SU-DHL-6 (cell line): Measurements from ENCODE around the gene OR4F6.
"Not testable (repeated sequence)": the region's sequence is repeated elsewhere in the genome, so short reads cannot be mapped to it uniquely, and the experiment has no call there.

ENCODE experiments used
- H2AFZ ChIP-seq: fragments of 200-600 bp; sonication (generic); 2 replicates; pipeline ENCODE4 v1.6.1; 2014; ENCODE audit warnings: low read depth, mild to moderate bottlenecking, moderate library complexity, mixed read lengths, antibody characterized with exemption, low read length; ENCODE audit not compliant: severe bottlenecking
- H3F3A ChIP-seq: fragments of 200-600 bp; shearing (Covaris generic); 2 replicates; pipeline ENCODE4 v1.6.0; 2016; ENCODE audit warnings: antibody characterized with exemption, mild to moderate bottlenecking; ENCODE audit not compliant: insufficient read depth
- H3K27ac ChIP-seq: fragments of 200-600 bp; sonication (generic); 2 replicates; pipeline ENCODE4 v1.5.1; 2016; ENCODE audit warnings: low read depth, mild to moderate bottlenecking, low read length, moderate library complexity, mixed read lengths
- H3K27me3 ChIP-seq: fragments of 200-600 bp; sonication (generic), shearing (Covaris generic); 2 replicates; pipeline ENCODE4 v1.6.0; 2014; ENCODE audit warnings: mild to moderate bottlenecking, low read length
- H3K36me3 ChIP-seq: fragments of 200-600 bp; sonication (generic); 2 replicates; pipeline ENCODE4 v1.6.1; 2014; ENCODE audit warnings: mild to moderate bottlenecking, low read length, mixed read lengths
- H3K4me2 ChIP-seq: fragments of 300-600, 200-600 bp; shearing (Covaris generic), sonication (generic); 2 replicates; pipeline ENCODE4 v1.6.0; 2014; ENCODE audit warnings: low read length, low read depth, mild to moderate bottlenecking; ENCODE audit not compliant: poor library complexity, severe bottlenecking
- H3K4me3 ChIP-seq: fragments of 200-600 bp; sonication (generic); 2 replicates; pipeline ENCODE4 v1.5.1; 2014; ENCODE audit warnings: antibody characterized with exemption, low read length, mild to moderate bottlenecking, mixed read lengths; ENCODE audit not compliant: insufficient read depth, poor library complexity, severe bottlenecking
- H3K79me2 ChIP-seq: fragments of 200-600 bp; sonication (generic); 2 replicates; pipeline ENCODE4 v1.6.1; 2014; ENCODE audit warnings: mild to moderate bottlenecking, low read length, moderate library complexity; ENCODE audit not compliant: insufficient read depth
- H3K9ac ChIP-seq: fragments of 200-600 bp; sonication (generic); 2 replicates; pipeline ENCODE4 v1.7.0; 2014; ENCODE audit warnings: mild to moderate bottlenecking, low read length
- H3K9me2 ChIP-seq: fragments of 200-600 bp; sonication (generic); replicated peaks from 2 replicates; pipeline ENCODE4 v1.6.1; 2014; ENCODE audit warnings: low read length; ENCODE audit not compliant: insufficient read depth
- H3K9me3 ChIP-seq: fragments of 200-600 bp; sonication (generic); 2 replicates; pipeline ENCODE4 v1.6.1; 2014; ENCODE audit warnings: low read length, mixed read lengths; ENCODE audit not compliant: insufficient read depth
- H4K20me1 ChIP-seq: fragments of 200-600 bp; sonication (generic); 2 replicates; pipeline ENCODE4 v1.6.1; 2014; ENCODE audit warnings: low read depth, mild to moderate bottlenecking, antibody characterized with exemption, low read length, moderate library complexity, mixed read lengths
- EZH2phosphoT487 ChIP-seq: fragments of 200-600 bp; sonication (generic), shearing (Covaris generic); conservative IDR thresholded peaks from 2 replicates; pipeline ENCODE4 v1.6.1; 2018; ENCODE audit warnings: mild to moderate bottlenecking, antibody characterized with exemption, low read length, moderate library complexity, mixed read lengths
- TF ChIP-seq, protein P1 (sequence below): fragments of 200-600 bp; sonication (generic); IDR thresholded peaks from one replicate; pipeline ENCODE4 v1.5.1; 2017; ENCODE audit warnings: antibody characterized with exemption, mild to moderate bottlenecking, low read length, moderate library complexity; ENCODE audit not compliant: insufficient read depth, poor library complexity, severe bottlenecking

Gene OR4F6, protein sequence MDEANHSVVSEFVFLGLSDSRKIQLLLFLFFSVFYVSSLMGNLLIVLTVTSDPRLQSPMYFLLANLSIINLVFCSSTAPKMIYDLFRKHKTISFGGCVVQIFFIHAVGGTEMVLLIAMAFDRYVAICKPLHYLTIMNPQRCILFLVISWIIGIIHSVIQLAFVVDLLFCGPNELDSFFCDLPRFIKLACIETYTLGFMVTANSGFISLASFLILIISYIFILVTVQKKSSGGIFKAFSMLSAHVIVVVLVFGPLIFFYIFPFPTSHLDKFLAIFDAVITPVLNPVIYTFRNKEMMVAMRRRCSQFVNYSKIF

DNA sequence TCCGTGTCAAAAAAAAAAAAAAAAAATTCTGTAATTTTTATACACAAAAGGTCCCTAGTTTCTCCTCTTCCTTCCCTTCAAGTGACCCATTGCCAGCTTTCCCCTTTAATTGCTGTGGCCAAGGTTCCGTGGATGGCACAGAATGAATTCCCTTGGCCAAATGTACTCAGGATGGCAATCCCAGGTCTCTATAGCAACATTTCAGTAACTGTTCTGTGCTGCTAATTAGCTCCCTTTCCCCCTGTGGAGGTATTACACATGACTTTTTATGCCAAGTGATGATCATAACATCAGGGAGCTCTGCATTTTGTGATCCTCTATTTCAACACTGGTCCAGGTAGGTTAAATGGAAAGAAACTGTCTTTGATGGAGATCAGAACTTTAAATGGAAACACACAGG, at the start of gene OR4F6:
OR4F6 (plus strand) TSS at position 301 of the 400 bp plus-strand sequence. CDS start 2,211 bp downstream, outside the sequence.
- no peak within 1 kb of the TSS for H3K4me3 ChIP-seq
- no peaks in the 10 kb centered on the region for H3K36me3 ChIP-seq
- TF ChIP-seq, protein P1, sequence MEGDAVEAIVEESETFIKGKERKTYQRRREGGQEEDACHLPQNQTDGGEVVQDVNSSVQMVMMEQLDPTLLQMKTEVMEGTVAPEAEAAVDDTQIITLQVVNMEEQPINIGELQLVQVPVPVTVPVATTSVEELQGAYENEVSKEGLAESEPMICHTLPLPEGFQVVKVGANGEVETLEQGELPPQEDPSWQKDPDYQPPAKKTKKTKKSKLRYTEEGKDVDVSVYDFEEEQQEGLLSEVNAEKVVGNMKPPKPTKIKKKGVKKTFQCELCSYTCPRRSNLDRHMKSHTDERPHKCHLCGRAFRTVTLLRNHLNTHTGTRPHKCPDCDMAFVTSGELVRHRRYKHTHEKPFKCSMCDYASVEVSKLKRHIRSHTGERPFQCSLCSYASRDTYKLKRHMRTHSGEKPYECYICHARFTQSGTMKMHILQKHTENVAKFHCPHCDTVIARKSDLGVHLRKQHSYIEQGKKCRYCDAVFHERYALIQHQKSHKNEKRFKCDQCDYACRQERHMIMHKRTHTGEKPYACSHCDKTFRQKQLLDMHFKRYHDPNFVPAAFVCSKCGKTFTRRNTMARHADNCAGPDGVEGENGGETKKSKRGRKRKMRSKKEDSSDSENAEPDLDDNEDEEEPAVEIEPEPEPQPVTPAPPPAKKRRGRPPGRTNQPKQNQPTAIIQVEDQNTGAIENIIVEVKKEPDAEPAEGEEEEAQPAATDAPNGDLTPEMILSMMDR: no peak
- no peak for TF ChIP-seq EZH2phosphoT487
- no peaks in the 10 kb centered on the region for H3K79me2 ChIP-seq
- no peaks in the 10 kb centered on the region for H4K20me1 ChIP-seq
- no peaks in the 10 kb centered on the region for H3K9me3 ChIP-seq
- H3K27me3 ChIP-seq: no peaks in the 10 kb centered on the region
- no peak within 1 kb of the TSS for H2AFZ ChIP-seq
- no peaks in the 10 kb centered on the region for H3K9me2 ChIP-seq
- no peak within 1 kb of the TSS for H3K4me2 ChIP-seq
- H3K9ac ChIP-seq: no peak within 1 kb of the TSS
- H3K27ac ChIP-seq: no peak within 1 kb of the TSS
- no peaks in the 10 kb centered on the region; the same call in 1 of the 2 replicates for H3F3A ChIP-seq

DNA sequence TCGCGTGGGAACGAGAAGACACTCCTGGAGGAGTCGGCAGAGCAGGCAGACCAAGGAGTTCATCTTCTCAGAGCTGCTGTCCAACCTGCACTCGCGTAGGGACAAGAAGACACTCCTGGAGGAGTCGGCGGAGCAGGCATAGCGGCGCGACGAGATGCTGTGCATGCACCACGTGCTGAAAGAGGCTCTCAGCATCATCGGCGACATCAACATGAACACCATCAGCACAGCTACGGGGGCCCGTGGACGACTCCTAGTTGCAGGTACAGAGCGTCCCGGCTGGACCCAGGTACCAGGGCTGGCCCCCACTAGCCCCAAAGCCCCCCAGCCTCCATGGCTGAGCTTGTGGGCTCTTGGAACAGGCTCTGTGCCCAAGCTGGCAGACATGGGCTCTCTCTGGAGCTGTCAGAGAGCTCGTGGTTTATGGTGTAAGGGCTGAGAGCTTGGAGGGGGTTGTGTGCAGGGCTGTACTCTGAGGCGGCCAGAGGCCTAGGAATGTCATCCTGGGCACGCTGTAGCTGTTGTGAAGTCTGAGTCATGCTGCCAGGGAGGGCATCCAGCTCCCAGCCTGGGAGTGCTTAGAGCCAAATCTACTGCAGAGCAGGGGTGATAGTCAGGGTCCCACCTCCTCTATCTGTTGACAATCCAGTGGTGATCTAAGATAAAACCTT, 38.5 kb upstream of the OR4F6 start:
- H3K9ac ChIP-seq, H3K27ac ChIP-seq, H3K9me2 ChIP-seq, H3K79me2 ChIP-seq, H3K27me3 ChIP-seq, H3K4me2 ChIP-seq, H4K20me1 ChIP-seq, H2AFZ ChIP-seq, H3K4me3 ChIP-seq, H3K9me3 ChIP-seq, H3K36me3 ChIP-seq, H3F3A ChIP-seq: not testable (repeated sequence)

DNA sequence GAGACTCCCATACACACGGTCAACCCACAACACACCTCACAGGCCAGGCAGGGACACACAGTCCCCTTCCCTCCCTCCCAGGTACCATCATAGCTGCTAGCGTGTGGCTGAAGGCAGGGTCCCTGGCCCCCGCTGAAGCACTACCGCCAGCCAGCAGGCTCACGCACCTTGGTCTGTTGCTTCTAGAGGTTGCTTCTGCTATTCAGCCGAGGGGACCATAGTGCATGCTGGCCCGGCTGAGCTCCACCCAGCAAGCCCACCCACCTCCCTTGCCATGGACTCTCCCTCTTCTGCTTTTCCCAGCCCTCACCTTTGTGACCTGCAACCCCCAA, 38.0 kb upstream of the OR4F6 start:
- not testable (repeated sequence) for H3K4me3 ChIP-seq, H3K4me2 ChIP-seq, H3K9me3 ChIP-seq, H3K36me3 ChIP-seq, H2AFZ ChIP-seq, H3F3A ChIP-seq, H3K79me2 ChIP-seq, H3K27ac ChIP-seq, H3K9me2 ChIP-seq, H3K27me3 ChIP-seq, H3K9ac ChIP-seq, H4K20me1 ChIP-seq

DNA sequence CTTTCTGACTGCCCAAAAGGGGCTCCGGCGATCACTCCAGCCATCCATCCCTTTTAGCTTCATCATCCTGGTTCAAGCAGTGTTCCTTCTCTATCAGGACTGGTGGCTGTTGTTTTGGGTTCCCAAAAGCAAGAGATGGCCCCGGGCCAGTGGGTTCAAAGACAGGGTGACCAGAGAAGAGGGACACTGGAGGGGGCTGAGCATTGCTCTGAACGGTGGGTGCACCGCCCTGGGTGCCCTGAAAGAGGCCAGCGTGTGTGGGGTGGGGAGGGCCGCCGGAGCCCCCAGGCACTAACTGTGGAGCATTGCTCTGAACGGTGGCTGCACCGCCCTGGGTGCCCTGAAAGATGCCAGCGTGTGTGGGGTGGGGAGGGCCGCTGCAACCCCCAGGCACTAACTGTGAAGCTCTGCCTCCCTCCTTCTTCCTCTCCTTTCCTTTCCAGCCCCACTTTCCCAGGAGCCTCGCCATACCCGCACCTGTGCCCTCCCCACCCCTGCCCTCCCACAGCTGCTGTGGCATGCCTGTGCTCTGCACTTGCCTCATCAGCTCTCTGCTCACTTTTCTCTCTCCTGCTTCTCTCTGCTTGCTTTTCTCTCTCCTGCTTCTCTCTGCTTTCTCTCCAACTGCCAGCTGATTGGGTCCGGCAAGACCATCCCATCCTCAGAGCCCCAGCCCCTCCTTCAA, 37.4 kb upstream of the OR4F6 start:
- H3K4me2 ChIP-seq: no peak overlapping the region
- H3K9me2 ChIP-seq: no peaks in the 10 kb centered on the region
- TF ChIP-seq, protein P1: no peak
- TF ChIP-seq EZH2phosphoT487: no peak
- H3F3A ChIP-seq: no peaks in the 10 kb centered on the region
- no peaks in the 10 kb centered on the region for H3K79me2 ChIP-seq
- no peak overlapping the region for H3K27ac ChIP-seq
- H2AFZ ChIP-seq: no peak overlapping the region
- H3K27me3 ChIP-seq: no peaks in the 10 kb centered on the region
- H4K20me1 ChIP-seq: no peaks in the 10 kb centered on the region
- H3K4me3 ChIP-seq: no peak overlapping the region
- H3K36me3 ChIP-seq: no peaks in the 10 kb centered on the region
- H3K9ac ChIP-seq: no peak overlapping the region
- H3K9me3 ChIP-seq: no peaks in the 10 kb centered on the region

DNA sequence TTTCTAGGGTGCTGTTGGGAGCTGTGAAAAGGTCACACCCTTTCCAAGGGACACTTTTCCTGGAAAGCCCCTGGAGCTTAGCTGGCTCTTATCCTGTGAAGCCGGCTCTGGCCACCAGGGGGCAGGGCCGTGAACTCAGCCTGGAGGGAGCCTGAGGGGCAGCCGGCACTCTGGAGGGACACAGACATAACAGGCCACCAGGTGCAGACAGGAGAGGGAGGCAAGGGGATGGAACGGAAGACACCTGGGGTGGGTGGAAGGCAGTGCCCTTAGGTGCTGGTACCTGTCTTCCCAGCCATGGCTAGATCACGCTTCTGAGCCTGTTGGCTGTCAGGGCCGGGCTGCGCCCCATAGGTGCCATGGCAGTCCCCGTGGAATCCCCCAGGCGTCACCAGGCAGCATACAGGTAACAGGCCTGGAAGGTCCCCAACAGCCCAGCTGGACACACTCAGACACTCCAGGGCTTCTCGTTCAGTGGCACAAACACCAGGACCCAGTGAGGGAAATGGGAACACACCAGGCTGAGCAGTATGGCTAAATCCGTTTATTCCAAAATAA, 36.1 kb upstream of the OR4F6 start:
- H3F3A ChIP-seq, H3K79me2 ChIP-seq, H3K4me3 ChIP-seq, H3K4me2 ChIP-seq, H4K20me1 ChIP-seq, H3K9me3 ChIP-seq, H3K27ac ChIP-seq, H3K27me3 ChIP-seq, H3K36me3 ChIP-seq, H2AFZ ChIP-seq, H3K9ac ChIP-seq, H3K9me2 ChIP-seq: not testable (repeated sequence)
